GM18907 (cell line): ENCODE results near the gene RMRP.
"Not testable (repeated sequence)": the region's sequence is repeated elsewhere in the genome, so short reads cannot be mapped to it uniquely, and the experiment has no call there.

Source experiments
- ATAC-seq: cut with Tn5 transposase; IDR thresholded peaks from one replicate; pipeline ENCODE4 v1.9.1; 2021; ENCODE audit warnings: mild to moderate bottlenecking, moderate library complexity; ENCODE audit not compliant: unreplicated experiment

Gene RMRP

DNA sequence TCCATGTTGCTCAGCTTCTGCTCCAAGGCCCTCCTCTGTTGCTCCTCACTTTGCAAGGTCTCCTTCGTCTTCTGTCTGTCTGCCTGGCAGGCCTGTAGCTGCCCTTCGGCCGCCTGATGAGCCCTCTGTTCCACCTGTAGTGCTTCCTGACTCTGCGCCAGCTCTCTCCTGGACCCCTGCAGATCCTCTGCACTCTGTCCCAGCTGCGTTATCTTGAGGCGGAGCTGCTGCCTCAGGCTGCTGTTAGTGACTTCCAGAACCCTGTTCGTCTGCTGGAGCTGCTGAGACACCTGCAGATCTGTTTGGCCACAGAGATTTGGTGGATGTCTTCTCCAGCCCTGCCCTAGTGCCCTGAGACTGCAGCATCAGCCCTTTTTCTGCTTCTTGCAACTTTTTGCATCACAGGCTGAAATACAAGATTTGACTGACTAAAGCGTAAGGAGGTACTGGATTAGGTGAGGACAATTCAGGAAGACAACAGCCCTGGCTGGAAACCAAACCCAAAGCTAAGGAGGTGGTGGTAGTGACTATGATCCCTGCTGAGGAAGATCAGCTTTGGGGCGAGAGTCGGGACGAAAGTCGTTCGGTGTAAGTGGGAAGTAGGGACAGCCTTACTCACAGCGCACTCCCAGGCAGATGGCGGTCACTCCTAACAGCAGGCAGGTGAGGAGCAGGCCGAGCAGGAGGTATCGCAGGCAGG lies 41.7 kb downstream of the RMRP start:
- no peak for ATAC-seq

DNA sequence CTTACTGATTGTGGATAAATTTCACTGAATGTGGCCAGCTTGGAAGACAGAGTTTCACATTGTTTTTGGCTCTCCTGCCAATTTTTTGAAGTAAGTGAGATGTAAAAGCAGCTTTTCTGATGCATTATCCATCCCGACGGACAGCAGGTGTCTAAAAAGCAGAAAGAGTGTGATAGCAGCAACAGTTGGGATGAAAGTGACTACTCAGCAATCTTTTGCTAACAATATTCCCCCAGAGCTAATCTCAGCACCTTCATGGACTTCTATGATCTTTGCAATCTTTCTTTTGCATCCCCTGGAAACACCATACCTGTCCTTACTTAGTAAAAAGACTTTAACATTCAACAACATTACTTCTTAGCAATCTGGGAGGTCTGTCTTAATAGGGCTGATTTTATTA lies 45.0 kb downstream of the RMRP start:
- no peak for ATAC-seq

DNA sequence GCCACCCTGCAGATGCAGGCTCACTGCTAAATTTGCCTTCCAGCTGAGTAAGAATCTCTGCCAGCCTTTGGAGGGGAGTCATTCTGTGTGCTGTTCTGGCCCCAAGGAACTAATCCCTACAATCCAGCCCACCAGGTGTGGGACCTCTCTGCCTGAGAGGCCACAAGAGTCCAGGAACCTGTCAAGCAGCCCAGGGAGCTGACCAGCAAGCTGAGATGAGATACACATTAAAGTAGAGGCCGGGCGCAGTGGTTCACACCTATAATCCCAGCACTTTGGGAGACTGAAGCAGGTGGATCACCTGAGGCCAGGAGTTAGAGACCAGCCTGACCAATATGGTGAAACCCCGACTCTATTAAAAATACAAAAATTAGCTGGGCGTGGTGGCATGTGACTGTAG lies 45.8 kb downstream of the RMRP start:
- not testable (repeated sequence) for ATAC-seq

DNA sequence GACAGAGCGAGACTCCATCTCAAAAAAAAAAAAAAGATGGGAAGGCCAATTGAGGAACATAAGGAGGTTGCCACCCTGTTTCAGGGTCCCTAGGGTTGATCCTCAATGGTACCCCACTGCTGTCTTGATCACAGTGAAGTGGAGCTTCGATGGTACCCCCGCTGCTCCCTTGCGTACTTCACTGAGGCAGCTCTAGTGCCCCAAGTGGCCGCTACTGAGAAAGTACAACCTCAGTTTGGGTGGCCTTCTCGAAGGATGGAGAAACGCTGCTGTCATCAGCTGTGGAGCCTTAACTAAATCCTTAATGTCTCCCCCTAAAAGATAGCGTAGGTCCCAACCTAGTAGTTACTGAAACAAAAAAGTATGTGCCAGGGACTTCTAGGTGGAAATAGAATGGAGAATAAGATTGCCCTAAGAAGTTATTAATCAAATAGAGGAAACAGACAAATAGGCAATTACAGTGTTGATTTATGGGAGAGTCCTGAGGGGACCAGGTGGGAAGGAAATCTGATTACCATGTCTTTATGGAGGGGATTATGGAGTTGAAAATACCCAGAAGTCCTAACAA lies 46.5 kb downstream of the RMRP start:
- ATAC-seq = peak; percentile 49

GRCh38 chr9:35609820-35610163 lies 48.0 kb downstream of the RMRP start:
- no peak for ATAC-seq

DNA sequence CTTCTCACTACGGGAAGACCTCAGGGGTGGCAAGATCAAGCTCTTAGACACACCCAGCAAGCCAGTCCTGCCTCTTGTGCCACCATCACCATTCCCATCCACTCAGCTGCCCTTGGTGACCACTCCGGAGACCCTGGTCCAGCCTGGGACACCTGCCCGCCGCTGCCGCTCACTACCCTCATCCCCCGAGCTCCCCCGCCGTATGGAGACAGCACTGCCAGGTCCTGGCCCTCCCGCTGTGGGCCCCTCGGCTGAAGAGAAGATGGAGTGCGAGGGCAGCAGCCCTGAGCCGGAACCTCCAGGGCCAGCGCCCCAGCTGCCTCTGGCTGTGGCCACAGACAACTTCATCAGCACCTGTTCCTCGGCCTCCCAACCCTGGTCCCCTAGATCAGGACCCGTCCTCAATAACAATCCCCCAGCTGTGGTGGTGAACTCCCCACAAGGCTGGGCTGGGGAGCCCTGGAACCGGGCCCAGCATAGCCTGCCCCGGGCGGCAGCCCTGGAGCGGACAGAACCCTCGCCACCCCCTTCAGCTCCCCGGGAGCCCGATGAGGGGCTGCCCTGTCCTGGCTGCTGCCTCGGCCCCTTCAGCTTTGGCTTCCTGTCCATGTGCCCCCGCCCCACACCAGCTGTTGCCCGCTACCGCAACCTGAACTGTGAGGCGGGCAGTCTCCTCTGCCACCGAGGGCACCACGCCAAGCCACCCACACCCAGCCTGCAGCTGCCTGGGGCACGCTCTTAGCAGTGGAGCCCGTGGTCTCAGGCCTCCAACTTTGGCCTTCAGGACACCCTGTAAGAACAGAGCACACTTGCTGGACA lies 48.6 kb downstream of the RMRP start:
- ATAC-seq = no peak

- no peak for ATAC-seq
Observed at GRCh38 chr9:35608221-35608620, 49.6 kb downstream of the RMRP start.
